Measurements from ENCODE around the gene SLC9A3.
A peak's percentile ranks its signal among the peaks of the same experiment; 100 is the strongest.
"Not testable (repeated sequence)": the region's sequence is repeated elsewhere in the genome, so short reads cannot be mapped to it uniquely, and the experiment has no call there.

SLC9A3 gene

GRCh38 chr5:486597-486996 is 37.7 kb downstream of the SLC9A3 start:
- DNase-seq: not testable (repeated sequence)

GRCh38 chr5:485946-486491 is 38.2 kb downstream of the SLC9A3 start:
- DNase-seq: no peak

- no peak for DNase-seq
Measured at GRCh38 chr5:485113-485945, 38.9 kb downstream of the SLC9A3 start.

- DNase-seq: no peak
Measured at GRCh38 chr5:484556-484955, 39.7 kb downstream of the SLC9A3 start.

- no peak for DNase-seq
Measured at GRCh38 chr5:483434-484140, 40.7 kb downstream of the SLC9A3 start.

GRCh38 chr5:483011-483410 is 41.2 kb downstream of the SLC9A3 start:
- no peak for DNase-seq

GRCh38 chr5:482506-482905 is 41.7 kb downstream of the SLC9A3 start:
- DNase-seq: no peak

GRCh38 chr5:482021-482420 is 42.2 kb downstream of the SLC9A3 start:
- DNase-seq: no peak

- no peak for DNase-seq
Measured at GRCh38 chr5:481347-481746, 42.9 kb downstream of the SLC9A3 start.

- DNase-seq: no peak
Measured at GRCh38 chr5:479566-480319, 44.5 kb downstream of the SLC9A3 start.

- DNase-seq: no peak
Measured at GRCh38 chr5:478982-479535, 45.2 kb downstream of the SLC9A3 start.

- DNase-seq: no peak
Measured at GRCh38 chr5:478369-478981, 45.8 kb downstream of the SLC9A3 start.

GRCh38 chr5:477871-478270 is 46.4 kb downstream of the SLC9A3 start:
- DNase-seq: no peak

- DNase-seq: no peak
Measured at GRCh38 chr5:477247-477646, 47.0 kb downstream of the SLC9A3 start.

GRCh38 chr5:476814-477175 is 47.5 kb downstream of the SLC9A3 start:
- DNase-seq: no peak

- no peak for DNase-seq
Measured at GRCh38 chr5:476102-476813, 48.0 kb downstream of the SLC9A3 start.

GRCh38 chr5:475704-476101 is 48.5 kb downstream of the SLC9A3 start:
- DNase-seq: no peak

- no peak for DNase-seq
Measured at GRCh38 chr5:474840-475661, 49.2 kb downstream of the SLC9A3 start.

GRCh38 chr5:474232-474839 is 49.9 kb downstream of the SLC9A3 start:
- not testable (repeated sequence) for DNase-seq

GRCh38 chr5:473551-474192 is 50.6 kb downstream of the SLC9A3 start:
- peak; percentile 23 for DNase-seq
